Gastrocnemius medialis (tissue), 4 donors: ENCODE data around the gene MINPP1. TPM values are rescaled to one million over a fixed set of nuclear protein-coding genes. Genes with fewer than 3 reads are reported as not detected.

Source experiments
- ATAC-seq, 2 donors: fragments of 150-250 bp; one replicate each; pipeline ENCODE4 v1.9.1; 2016
- DNase-seq, 2 donors: peaks; one replicate each; pipeline ENCODE4 v3.0.0-alpha.2; 2019
- H3K27ac ChIP-seq, 4 donors: fragments of 200-600 bp; sonication (generic); 1 replicate in 1 of 4; 2 replicates in 3 of 4; pipeline ENCODE4 v1.5.1; 2016 to 2018; ENCODE audit warnings: mild to moderate bottlenecking in 2 of 4, moderate library complexity in 1 of 4
- H3K27me3 ChIP-seq, 3 donors: fragments of 200-600 bp; sonication (generic) in 2 of 3; 1 replicate in 1 of 3; 2 replicates in 2 of 3; pipeline versions ENCODE4 v1.5.1 to v1.6.0; 2016 to 2019; ENCODE audit warnings: mild to moderate bottlenecking in 1 of 3, moderate library complexity in 1 of 3
- H3K36me3 ChIP-seq, 2 donors: fragments of 200-600 bp; sonication (generic) in 1 of 2; one replicate each; pipeline ENCODE4 v1.5.1; 2017 to 2018
- H3K4me1 ChIP-seq, 2 donors: fragments of 200-600 bp; sonication (generic) in 1 of 2; one replicate each; pipeline ENCODE4 v1.5.1; 2016 to 2017; ENCODE audit warnings: mild to moderate bottlenecking in 2 of 2
- H3K4me3 ChIP-seq, 4 donors: fragments of 200-600 bp; sonication (generic) in 3 of 4; 1 replicate in 1 of 4; 2 replicates in 3 of 4; pipeline ENCODE4 v1.5.1; 2016 to 2019; ENCODE audit warnings: mild to moderate bottlenecking in 2 of 4
- H3K9me3 ChIP-seq, 3 donors: fragments of 200-600 bp; sonication (generic) in 2 of 3; 1 replicate in 1 of 3; 2 replicates in 2 of 3; pipeline ENCODE4 v1.5.1; 2016 to 2019
- POLR2A ChIP-seq, 2 donors: fragments of 450-650 bp; IDR thresholded peaks; one replicate each; pipeline ENCODE4 v1.6.1; 2017; ENCODE audit warnings: antibody characterized with exemption in 2 of 2, mild to moderate bottlenecking in 2 of 2, moderate library complexity in 2 of 2
- in situ Hi-C, 4 donors: fragments of 200-750 bp; cut with MboI; loops; one replicate each; pipeline versions ENCODE4 v1.15.0 to v1.8.0; 2017; ENCODE audit warnings: low sequenced_read_pairs in 4 of 4
- intact Hi-C: fragments of 100-400 bp; cut with DNase I; formaldehyde crosslinking; loops from one replicate; pipeline ENCODE4 v1.15.1; 2023; ENCODE audit warnings: low total_unique reads
- total RNA-seq, 4 donors: library from RNA; depleted of rRNA; stranded (reverse); fragments of >200 nt; gene quantifications; one replicate each; pipeline versions ENCODE4 v1.1.0 to v1.2.3, GENCODE V29; 2016
- TF ChIP-seq, protein P1 (sequence below), 5 experiments: fragments of 450-650 bp in 3 of 5; fragments of 200-600 bp in 2 of 5; sonication (generic) in 2 of 5; IDR thresholded peaks in 4 of 5; conservative IDR thresholded peaks in 1 of 5; 1 replicate in 4 of 5; 2 replicates in 1 of 5; pipeline ENCODE4 v1.5.1; 2016 to 2019; ENCODE audit warnings: antibody characterized with exemption in 5 of 5, mild to moderate bottlenecking in 3 of 5, moderate library complexity in 3 of 5

Gene MINPP1
- total RNA-seq, 4 donors from 2014 or later = 6.9 to 7.1 (median 7.0) TPM

DNA sequence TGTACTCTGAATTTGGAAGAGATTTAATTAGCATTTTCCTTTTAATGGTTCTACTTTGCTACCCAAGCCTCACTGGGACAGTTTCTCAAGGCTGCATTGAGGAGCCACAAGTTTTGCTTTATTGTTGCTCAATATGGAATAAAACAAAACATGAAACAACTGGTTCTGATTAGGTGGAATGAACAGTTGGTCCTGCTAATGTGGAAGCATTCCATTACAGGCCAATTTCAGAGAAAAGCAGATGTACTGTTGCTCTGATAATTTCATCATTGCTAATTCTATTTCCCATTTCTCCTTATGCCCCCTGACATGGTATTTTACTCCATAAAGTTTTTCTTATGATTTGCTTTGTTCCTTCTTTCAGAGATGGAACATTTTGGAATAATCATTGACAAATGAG, 89.0 kb downstream of the MINPP1 start:
- intact Hi-C loops = no loop called here

DNA sequence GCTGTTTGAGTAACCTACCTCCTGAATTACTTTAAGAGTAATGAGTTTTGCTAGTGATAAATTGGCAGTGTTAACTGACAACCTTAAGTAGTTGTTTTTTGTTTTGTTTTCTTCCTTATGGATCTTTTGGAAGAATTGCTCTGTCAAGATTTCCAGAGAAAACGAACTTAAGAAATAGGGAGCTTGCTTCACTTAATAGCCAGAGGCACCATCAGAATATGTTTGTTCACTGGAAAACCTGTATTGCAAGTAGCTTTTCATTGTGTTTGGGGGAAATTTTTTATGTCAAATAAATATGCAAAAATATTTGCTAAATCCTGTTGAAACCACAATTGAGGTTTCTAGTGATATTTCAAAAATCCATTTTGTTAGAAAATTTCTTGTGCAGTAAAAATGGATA, 89.5 kb downstream of the MINPP1 start:
- DNase-seq (no peak), ATAC-seq (no peak)
- no peak overlapping the region for H3K4me3 ChIP-seq
- in situ Hi-C loops (no loop called here), intact Hi-C loops (no loop called here)
- H3K9me3 ChIP-seq = no peaks in the 10 kb centered on the region
- no peaks in the 10 kb centered on the region for H3K27me3 ChIP-seq
- no peaks in the 10 kb centered on the region for H3K4me1 ChIP-seq
- H3K36me3 ChIP-seq = no peaks in the 10 kb centered on the region
- H3K27ac ChIP-seq = no peak overlapping the region
- TF ChIP-seq, protein P1, sequence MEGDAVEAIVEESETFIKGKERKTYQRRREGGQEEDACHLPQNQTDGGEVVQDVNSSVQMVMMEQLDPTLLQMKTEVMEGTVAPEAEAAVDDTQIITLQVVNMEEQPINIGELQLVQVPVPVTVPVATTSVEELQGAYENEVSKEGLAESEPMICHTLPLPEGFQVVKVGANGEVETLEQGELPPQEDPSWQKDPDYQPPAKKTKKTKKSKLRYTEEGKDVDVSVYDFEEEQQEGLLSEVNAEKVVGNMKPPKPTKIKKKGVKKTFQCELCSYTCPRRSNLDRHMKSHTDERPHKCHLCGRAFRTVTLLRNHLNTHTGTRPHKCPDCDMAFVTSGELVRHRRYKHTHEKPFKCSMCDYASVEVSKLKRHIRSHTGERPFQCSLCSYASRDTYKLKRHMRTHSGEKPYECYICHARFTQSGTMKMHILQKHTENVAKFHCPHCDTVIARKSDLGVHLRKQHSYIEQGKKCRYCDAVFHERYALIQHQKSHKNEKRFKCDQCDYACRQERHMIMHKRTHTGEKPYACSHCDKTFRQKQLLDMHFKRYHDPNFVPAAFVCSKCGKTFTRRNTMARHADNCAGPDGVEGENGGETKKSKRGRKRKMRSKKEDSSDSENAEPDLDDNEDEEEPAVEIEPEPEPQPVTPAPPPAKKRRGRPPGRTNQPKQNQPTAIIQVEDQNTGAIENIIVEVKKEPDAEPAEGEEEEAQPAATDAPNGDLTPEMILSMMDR (IDR thresholded peaks at IDR 0.05 in 4 of 5, conservative IDR thresholded peaks at IDR 0.05 in 1 of 5) = no peak
- TF ChIP-seq POLR2A (IDR thresholded peaks at IDR 0.05) = no peak

More for the DNA sequence above, 89.0 kb downstream of the MINPP1 start:
- no peaks in the 10 kb centered on the region for H3K9me3 ChIP-seq
- DNase-seq (no peak), ATAC-seq (peak in 1 of 2 donors; percentile 47)
- TF ChIP-seq, protein P1 (IDR thresholded peaks at IDR 0.05 in 4 of 5, conservative IDR thresholded peaks at IDR 0.05 in 1 of 5) = no peak
- no peak for TF ChIP-seq POLR2A (IDR thresholded peaks at IDR 0.05)
- in situ Hi-C loops = no loop called here
- H3K27ac ChIP-seq = no peak overlapping the region
- no peaks in the 10 kb centered on the region for H3K36me3 ChIP-seq
- H3K27me3 ChIP-seq = no peaks in the 10 kb centered on the region
- H3K4me1 ChIP-seq = no peaks in the 10 kb centered on the region
- H3K4me3 ChIP-seq = no peak overlapping the region

DNA sequence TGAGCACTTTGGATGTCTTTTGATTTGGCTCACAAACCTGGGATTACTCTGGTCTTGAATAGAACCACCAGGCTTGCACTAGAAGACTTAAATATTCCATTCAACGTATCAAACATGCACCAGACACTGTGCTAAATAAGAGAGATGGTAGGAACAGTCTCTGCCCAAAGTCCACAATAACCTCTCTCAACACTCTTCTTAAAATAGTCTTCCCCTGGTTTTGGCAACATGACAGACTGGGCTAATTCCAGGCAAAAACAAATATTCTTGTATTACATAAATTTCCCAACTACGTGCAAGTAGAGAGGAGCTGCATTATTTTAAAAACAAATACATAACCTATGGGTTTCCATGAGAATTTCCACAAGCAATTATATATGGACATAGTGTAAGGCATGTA, 90.2 kb downstream of the MINPP1 start:
- Histone ChIP-seq H3K4me3 (no peak overlapping the region), H3K9me3 (no peaks in the 10 kb centered on the region), H3K4me1 (no peaks in the 10 kb centered on the region), H3K27me3 (no peaks in the 10 kb centered on the region), H3K36me3 (no peaks in the 10 kb centered on the region), H3K27ac (no peak overlapping the region)
- in situ Hi-C loops = no loop called here
- ATAC-seq (no peak), DNase-seq (no peak)
- intact Hi-C loops = no loop called here
- no peak for TF ChIP-seq POLR2A (IDR thresholded peaks at IDR 0.05)
- TF ChIP-seq, protein P1 (IDR thresholded peaks at IDR 0.05 in 4 of 5, conservative IDR thresholded peaks at IDR 0.05 in 1 of 5) = no peak

DNA sequence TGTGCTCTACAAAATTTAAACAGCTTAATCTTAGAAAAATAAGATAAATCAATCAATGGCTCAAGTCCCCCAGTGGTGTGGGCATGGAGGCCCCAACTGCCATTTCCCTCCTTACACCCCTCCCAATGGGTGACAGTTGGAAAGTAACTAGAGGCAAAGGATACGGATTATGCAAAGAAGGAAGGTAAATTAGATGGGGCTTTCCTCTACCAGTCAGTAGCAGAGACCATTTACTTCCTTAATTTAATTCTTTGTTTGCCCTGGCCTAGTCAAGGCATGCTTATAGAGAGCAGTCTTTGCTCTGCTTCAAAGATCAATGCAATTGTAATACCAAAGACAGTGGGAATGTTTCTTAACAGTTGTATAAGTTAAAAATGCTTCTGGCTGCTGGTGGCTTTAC, 91.7 kb downstream of the MINPP1 start:
- Histone ChIP-seq H3K36me3 (no peaks in the 10 kb centered on the region), H3K4me1 (no peaks in the 10 kb centered on the region), H3K27me3 (no peaks in the 10 kb centered on the region), H3K9me3 (no peaks in the 10 kb centered on the region), H3K27ac (no peak overlapping the region), H3K4me3 (no peak overlapping the region)
- no peak for ATAC-seq
- no peak for DNase-seq
- intact Hi-C loops = no loop called here
- no peak for TF ChIP-seq POLR2A (IDR thresholded peaks at IDR 0.05)
- TF ChIP-seq, protein P1 (IDR thresholded peaks at IDR 0.05 in 4 of 5, conservative IDR thresholded peaks at IDR 0.05 in 1 of 5) = no peak
- in situ Hi-C loops = no loop called here

DNA sequence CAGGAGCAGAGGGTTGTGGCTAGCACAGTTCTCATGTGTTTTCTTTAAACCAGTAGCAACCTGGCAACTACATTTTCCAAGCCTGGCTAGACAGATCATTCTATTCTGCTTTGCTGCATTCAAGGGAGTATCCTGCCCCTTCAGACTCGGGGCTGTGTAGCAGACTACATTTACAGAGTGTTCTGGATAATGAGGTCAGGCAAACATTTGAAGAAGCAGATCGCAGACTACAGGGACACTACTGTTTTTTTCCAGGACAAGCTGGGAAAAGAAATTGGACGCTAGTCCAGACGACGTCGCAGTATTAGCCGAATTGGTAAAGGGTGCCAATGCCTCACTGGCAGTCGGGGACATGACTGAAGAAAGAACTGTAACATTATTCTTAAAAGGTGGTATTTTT, 94.0 kb downstream of the MINPP1 start:
- intact Hi-C loops (no loop called here), in situ Hi-C loops (no loop called here)
- TF ChIP-seq POLR2A (IDR thresholded peaks at IDR 0.05) = no peak
- TF ChIP-seq, protein P1 (IDR thresholded peaks at IDR 0.05 in 4 of 5, conservative IDR thresholded peaks at IDR 0.05 in 1 of 5) = no peak
- DNase-seq (no peak), ATAC-seq (no peak)
- no peak overlapping the region for H3K27ac ChIP-seq
- H3K27me3 ChIP-seq = no peaks in the 10 kb centered on the region
- no peak overlapping the region for H3K4me3 ChIP-seq
- H3K4me1 ChIP-seq = no peaks in the 10 kb centered on the region
- H3K9me3 ChIP-seq = no peaks in the 10 kb centered on the region
- no peaks in the 10 kb centered on the region for H3K36me3 ChIP-seq
